CD14-positive monocyte (primary cell): Measurements from ENCODE around the gene TUBB. TPM values are rescaled to one million over a fixed set of nuclear protein-coding genes. Genes with fewer than 3 reads are reported as not detected.

Experiments used
- DNase-seq, 3 donors: peaks; one replicate each; pipeline ENCODE4 v3.0.0-alpha.2; 2011 to 2022
- H2AFZ ChIP-seq: 2 replicates; pipeline ENCODE4 v1.6.0; 2012; ENCODE audit warnings: mild to moderate bottlenecking, low read depth, low read length, inconsistent platforms; ENCODE audit not compliant: insufficient read depth, poor library complexity, severe bottlenecking
- H3K27ac ChIP-seq, 2 donors: 1 replicate in 1 of 2; 2 replicates in 1 of 2; pipeline ENCODE4 v1.5.1; 2012 to 2013; ENCODE audit warnings: low read length in 2 of 2, control low read depth in 1 of 2, inconsistent platforms in 1 of 2, low read depth in 1 of 2, mild to moderate bottlenecking in 1 of 2
- H3K27me3 ChIP-seq, 2 donors: one replicate each; pipeline versions ENCODE4 v1.6.0 to v1.6.1; 2011 to 2013; ENCODE audit warnings: low read length in 2 of 2; ENCODE audit not compliant: control insufficient read depth in 2 of 2, insufficient read depth in 2 of 2
- H3K36me3 ChIP-seq, 2 donors: replicated peaks in 1 of 2; 1 replicate in 1 of 2; 2 replicates in 1 of 2; pipeline versions ENCODE4 v1.5.1 to v1.6.1; 2012 to 2013; ENCODE audit warnings: low read length in 2 of 2, control low read depth in 1 of 2, inconsistent platforms in 1 of 2, mild to moderate bottlenecking in 1 of 2; ENCODE audit not compliant: insufficient read depth in 2 of 2, control insufficient read depth in 1 of 2
- H3K4me1 ChIP-seq, 2 donors: 1 replicate in 1 of 2; 2 replicates in 1 of 2; pipeline versions ENCODE4 v1.5.1 to v1.6.1; 2012 to 2013; ENCODE audit warnings: low read length in 2 of 2, control low read depth in 1 of 2, inconsistent platforms in 1 of 2, mild to moderate bottlenecking in 1 of 2, moderate library complexity in 1 of 2; ENCODE audit not compliant: insufficient read depth in 2 of 2, control insufficient read depth in 1 of 2
- H3K4me2 ChIP-seq: replicated peaks from 2 replicates; pipeline ENCODE3; 2012; ENCODE audit warnings: low read length, moderate library complexity, mild to moderate bottlenecking; ENCODE audit not compliant: poor library complexity, severe bottlenecking; ENCODE audit errors: extremely low read depth
- H3K4me3 ChIP-seq, 3 experiments: fragments of 200-600 bp in 1 of 3; sonication (generic) in 1 of 3; replicated peaks in 1 of 3; 1 replicate in 2 of 3; 2 replicates in 1 of 3; pipeline ENCODE4 v1.5.1; 2011 to 2013; ENCODE audit warnings: low read length in 3 of 3, mild to moderate bottlenecking in 3 of 3, control low read depth in 2 of 3, low read depth in 2 of 3, inconsistent platforms in 1 of 3, moderate library complexity in 1 of 3
- H3K79me2 ChIP-seq: 2 replicates; pipeline ENCODE4 v1.6.0; 2012; ENCODE audit warnings: mild to moderate bottlenecking, control low read depth, inconsistent platforms, low read length, moderate library complexity; ENCODE audit not compliant: insufficient read depth
- H3K9ac ChIP-seq: 2 replicates; pipeline ENCODE4 v1.6.0; 2017; ENCODE audit warnings: low read length, mild to moderate bottlenecking; ENCODE audit not compliant: insufficient read depth, poor library complexity, severe bottlenecking
- H3K9me3 ChIP-seq, 2 donors: replicated peaks in 1 of 2; 1 replicate in 1 of 2; 2 replicates in 1 of 2; pipeline versions ENCODE4 v1.5.1 to v1.6.1; 2012 to 2013; ENCODE audit warnings: low read length in 2 of 2, control low read depth in 1 of 2; ENCODE audit not compliant: control insufficient read depth in 1 of 2, insufficient read depth in 1 of 2
- H4K20me1 ChIP-seq: 2 replicates; pipeline ENCODE4 v1.6.0; 2012; ENCODE audit warnings: mild to moderate bottlenecking, low read length, control low read depth, moderate library complexity; ENCODE audit not compliant: insufficient read depth
- H3K27ac Mint-ChIP-seq, 7 donors: one replicate each; pipeline ENCODE4 v1.8.0; 2020; ENCODE audit warnings: mild to moderate bottlenecking in 7 of 7, mixed read lengths in 7 of 7, moderate library complexity in 6 of 7, inconsistent platforms in 2 of 7
- H3K27me3 Mint-ChIP-seq, 3 donors: one replicate each; pipeline ENCODE4 v1.8.0; 2021 to 2022; ENCODE audit warnings: low read depth in 3 of 3, mild to moderate bottlenecking in 3 of 3, mixed read lengths in 3 of 3, moderate library complexity in 3 of 3, inconsistent platforms in 1 of 3
- H3K36me3 Mint-ChIP-seq, 2 donors: one replicate each; pipeline ENCODE4 v1.8.0; 2020; ENCODE audit warnings: mixed read lengths in 2 of 2, inconsistent platforms in 1 of 2, mild to moderate bottlenecking in 1 of 2
- H3K4me1 Mint-ChIP-seq: one replicate; pipeline ENCODE4 v1.8.0; 2020; ENCODE audit warnings: mild to moderate bottlenecking, mixed read lengths
- H3K4me3 Mint-ChIP-seq, 2 donors: one replicate each; pipeline ENCODE4 v1.8.0; 2020; ENCODE audit warnings: mild to moderate bottlenecking in 2 of 2, mixed read lengths in 2 of 2, moderate library complexity in 1 of 2
- H3K9me3 Mint-ChIP-seq, 7 donors: one replicate each; pipeline ENCODE4 v1.8.0; 2020 to 2022; ENCODE audit warnings: mixed read lengths in 7 of 7, mild to moderate bottlenecking in 6 of 7, moderate library complexity in 6 of 7, inconsistent platforms in 2 of 7
- CTCF ChIP-seq: fragments of 200-600 bp; IDR thresholded peaks from one replicate; pipeline ENCODE4 v1.8.0; 2022; ENCODE audit warnings: antibody characterized with exemption, mild to moderate bottlenecking
- WGBS: methylation state at CpG from one replicate; pipeline ENCODE4 v1.1.5; 2013; ENCODE audit warnings: missing lambda C conversion rate; ENCODE audit not compliant: insufficient coverage; 5-methylcytosine and 5-hydroxymethylcytosine counted together
- intact Hi-C, 2 donors: fragments of 100-400 bp; cut with micrococcal nuclease; formaldehyde crosslinking; loops; one replicate each; pipeline versions ENCODE4 v1.15.0 to v1.15.1; 2023
- polyA plus RNA-seq, 3 donors: library from polyadenylated mRNA; depleted of rRNA in 1 of 3; unstranded in 2 of 3; stranded (reverse) in 1 of 3; fragments of 300-500 nt in 2 of 3; fragments of >200 nt in 1 of 3; fragmentation: Illumina TruSeq in 2 of 3; gene quantifications; 1 replicate in 2 of 3; 2 replicates in 1 of 3; pipeline ENCODE4 v1.2.3, GENCODE V29; 2012 to 2021

TUBB gene
- polyA plus RNA-seq, 3 donors = 48.4 to 130 (median 57.0) TPM

- Histone ChIP-seq H3K27ac (peak overlapping the region in 1 of 2 donors; percentile 72), H2AFZ (no peak overlapping the region), H3K4me1 (peaks cover 30 to 36% of the 10 kb centered on the region in 2 donors), H4K20me1 (no peaks in the 10 kb centered on the region), H3K4me2 (peak overlapping the region; percentile 79), H3K79me2 (no peaks in the 10 kb centered on the region), H3K36me3 (no peaks in the 10 kb centered on the region), H3K27me3 (no peaks in the 10 kb centered on the region), H3K4me3 (peak overlapping the region in 1 of 3 experiments; percentile 61), H3K9ac (peak overlapping the region; percentile 11), H3K9me3 (no peaks in the 10 kb centered on the region)
- TF ChIP-seq CTCF = no peak
- peaks cover 3 to 4% of the 10 kb centered on the region in 2 donors for H3K36me3 Mint-ChIP-seq
- peak overlapping the region; percentile 0 to 93 (median 84) for H3K27ac Mint-ChIP-seq
- intact Hi-C loops = loop anchor here in 1 of 2 donors (10.0 kb wide), 1 partner anchor 105 kb away; no protein-coding TSS in a partner anchor
- peaks cover 2 to 9% (median 4%) of the 10 kb centered on the region in 3 donors for H3K27me3 Mint-ChIP-seq
- H3K4me1 Mint-ChIP-seq = peaks cover 52% of the 10 kb centered on the region
- 89% methylated on average over 5 of the region's 5 CpGs for WGBS
- no peak for DNase-seq
- peaks cover 0 to 3% (median 0%) of the 10 kb centered on the region in 7 donors for H3K9me3 Mint-ChIP-seq
- peak overlapping the region in 1 of 2 donors; percentile 86 for H3K4me3 Mint-ChIP-seq
These were observed 49.8 kb downstream of the TUBB start for GRCh38 chr6:30769853-30770524.

GRCh38 chr6:30770592-30770991, 50.4 kb downstream of the TUBB start:
- peaks cover 52% of the 10 kb centered on the region for H3K4me1 Mint-ChIP-seq
- peaks cover 0 to 3% (median 0%) of the 10 kb centered on the region in 7 donors for H3K9me3 Mint-ChIP-seq
- Histone ChIP-seq H3K36me3 (no peaks in the 10 kb centered on the region), H3K79me2 (no peaks in the 10 kb centered on the region), H3K27ac (no peak overlapping the region), H3K4me1 (peaks cover 30 to 36% of the 10 kb centered on the region in 2 donors), H3K9ac (no peak overlapping the region), H4K20me1 (no peaks in the 10 kb centered on the region), H3K4me3 (no peak overlapping the region), H3K4me2 (no peak overlapping the region), H3K9me3 (no peaks in the 10 kb centered on the region), H3K27me3 (no peaks in the 10 kb centered on the region), H2AFZ (no peak overlapping the region)
- 60% methylated on average over 3 of the region's 3 CpGs for WGBS
- intact Hi-C loops = no loop called here
- peaks cover 2 to 6% (median 4%) of the 10 kb centered on the region in 3 donors for H3K27me3 Mint-ChIP-seq
- peak overlapping the region in 2 of 7 donors; percentile 11 to 23 for H3K27ac Mint-ChIP-seq
- H3K4me3 Mint-ChIP-seq = no peak overlapping the region
- H3K36me3 Mint-ChIP-seq = peaks cover 3 to 4% of the 10 kb centered on the region in 2 donors
- DNase-seq = no peak
- no peak for TF ChIP-seq CTCF
